Non-pigmented ciliary epithelial cell (primary cell): ENCODE data around the gene ACVR2A.

Experiments
- DNase-seq: peaks from one replicate; pipeline ENCODE4 v3.0.0-alpha.2; 2010; ENCODE audit warnings: low read depth

Gene ACVR2A

GRCh38 chr2:147924647-147925046, 79.8 kb downstream of the ACVR2A start:
- no peak for DNase-seq

GRCh38 chr2:147925886-147926285, 81.1 kb downstream of the ACVR2A start:
- no peak for DNase-seq

GRCh38 chr2:147927053-147927588, 82.3 kb downstream of the ACVR2A start:
- no peak for DNase-seq

GRCh38 chr2:147933931-147934330, 89.1 kb downstream of the ACVR2A start:
- no peak for DNase-seq

- no peak for DNase-seq
These were observed 90.2 kb downstream of the ACVR2A start for GRCh38 chr2:147934881-147935620.

GRCh38 chr2:147937744-147938349, 93.0 kb downstream of the ACVR2A start:
- no peak for DNase-seq

GRCh38 chr2:147939313-147939712, 94.5 kb downstream of the ACVR2A start:
- no peak for DNase-seq

- no peak for DNase-seq
These were observed 100.8 kb downstream of the ACVR2A start for GRCh38 chr2:147945660-147946059.

- DNase-seq: no peak
These were observed 107.3 kb downstream of the ACVR2A start for GRCh38 chr2:147952118-147952517.

GRCh38 chr2:147968571-147968970, 123.7 kb downstream of the ACVR2A start:
- no peak for DNase-seq

GRCh38 chr2:147976102-147976501, 131.3 kb downstream of the ACVR2A start:
- DNase-seq: no peak

- DNase-seq: no peak
These were observed 132.8 kb downstream of the ACVR2A start for GRCh38 chr2:147977679-147978078.
